ENCODE measurements around the gene TEAD4. TPM values are rescaled to one million over a fixed set of nuclear protein-coding genes. Genes with fewer than 3 reads are reported as not detected.
"Not testable (repeated sequence)": the region's sequence is repeated elsewhere in the genome, so short reads cannot be mapped to it uniquely, and the experiment has no call there.

The TEAD4 gene
- total RNA-seq, 1 experiment from 2014 or later = 127 TPM

GRCh38 chr12:3065300-3065699, 106.1 kb downstream of the TEAD4 start:
- Histone ChIP-seq H3K79me2 (ENCODE audit: insufficient read depth, low read length) (no peaks in the 10 kb centered on the region), H2BK20ac (ENCODE audit: low read depth, low read length, poor library complexity, severe bottlenecking) (no peak overlapping the region), H4K91ac (ENCODE audit: insufficient read length, low read depth, low read length) (no peak overlapping the region), H3K27me3 (ENCODE audit: insufficient read depth, low read length) (no peaks in the 10 kb centered on the region), H4K5ac (ENCODE audit: insufficient read length, low read depth, low read length) (no peak overlapping the region), H4K20me1 (ENCODE audit: control insufficient read depth, insufficient read depth, insufficient read length) (no peaks in the 10 kb centered on the region), H2AFZ (ENCODE audit: low read length) (no peak overlapping the region), H3K4me2 (ENCODE audit: insufficient read depth, insufficient read length, low read length) (no peak overlapping the region), H3K4ac (ENCODE audit: low read depth, low read length) (no peak overlapping the region), H2AK5ac (ENCODE audit: insufficient read length, low read length) (no peak overlapping the region), H3K18ac (ENCODE audit: insufficient read length, low read depth, low read length) (no peak overlapping the region), H3K23ac (ENCODE audit: insufficient read length, low read depth, low read length) (no peak overlapping the region), H3K4me1 (ENCODE audit: insufficient read depth, low read length) (no peaks in the 10 kb centered on the region; the same call in 1 of the 2 replicates), H2BK15ac (ENCODE audit: low read depth, low read length) (no peak overlapping the region), H3K14ac (ENCODE audit: insufficient read depth, low read length) (no peak overlapping the region), H3K56ac (ENCODE audit: insufficient read length, low read depth, low read length) (no peak overlapping the region), H3K9me3 (ENCODE audit: control insufficient read depth, low read depth, low read length) (no peaks in the 10 kb centered on the region), H2BK120ac (ENCODE audit: low read depth, low read length, poor library complexity, severe bottlenecking) (no peak overlapping the region), H3K23me2 (ENCODE audit: insufficient read length, low read depth, low read length, poor library complexity, severe bottlenecking) (no peaks in the 10 kb centered on the region), H3K79me1 (ENCODE audit: insufficient read depth, low read depth, low read length, poor library complexity, severe bottlenecking) (no peaks in the 10 kb centered on the region), H4K8ac (replicated peaks; ENCODE audit: insufficient read length, low read depth, low read length) (no peak overlapping the region), H3K9ac (ENCODE audit: extremely low read depth, insufficient read length, low read length) (no peak overlapping the region), H2BK12ac (ENCODE audit: insufficient read length, low read depth, low read length) (no peak overlapping the region), H3K27ac (ENCODE audit: insufficient read length, low read depth, low read length) (no peak overlapping the region), H2BK5ac (ENCODE audit: insufficient read length, low read length) (no peak overlapping the region), H3T11ph (ENCODE audit: low read length) (no peak overlapping the region)
- Mint-ChIP-seq H3K4me3 (no peak overlapping the region), H3K36me3 (ENCODE audit: insufficient read depth in 1 of 3, low read depth in 3 of 3) (peaks cover 4 to 10% (median 6%) of the 10 kb centered on the region in 3 experiments; a peak in 6 of 7 replicates), H3K27me3 (ENCODE audit: low read depth) (no peaks in the 10 kb centered on the region; the same call in 1 of the 2 replicates), H3K4me1 (peaks cover 24% of the 10 kb centered on the region in 2 experiments), H3K27ac (no peak overlapping the region), H3K9me3 (peaks cover 13 to 14% of the 10 kb centered on the region in 2 experiments)
- WGBS (ENCODE audit: extremely low coverage, insufficient read length, low lambda C conversion rate) = no CpG with 5 or more reads among the region's 2 CpGs
- no peak for TF ChIP-seq CTCF (conservative IDR thresholded peaks at IDR 0.05)
- DNase-seq = no peak

GRCh38 chr12:3065846-3066245, 106.6 kb downstream of the TEAD4 start:
- not testable (repeated sequence) for H2BK120ac ChIP-seq (ENCODE audit: low read depth, low read length, poor library complexity, severe bottlenecking); H3K18ac ChIP-seq (ENCODE audit: insufficient read length, low read depth, low read length); H3K79me1 ChIP-seq (ENCODE audit: insufficient read depth, low read depth, low read length, poor library complexity, severe bottlenecking); H3K9ac ChIP-seq (ENCODE audit: extremely low read depth, insufficient read length, low read length); H2AFZ ChIP-seq (ENCODE audit: low read length); H3K56ac ChIP-seq (ENCODE audit: insufficient read length, low read depth, low read length); H3K36me3 Mint-ChIP-seq (ENCODE audit: insufficient read depth in 1 of 3, low read depth in 3 of 3); H3K14ac ChIP-seq (ENCODE audit: insufficient read depth, low read length); H3K9me3 ChIP-seq (ENCODE audit: control insufficient read depth, low read depth, low read length); H3K4me3 Mint-ChIP-seq; H4K20me1 ChIP-seq (ENCODE audit: control insufficient read depth, insufficient read depth, insufficient read length); H3K23me2 ChIP-seq (ENCODE audit: insufficient read length, low read depth, low read length, poor library complexity, severe bottlenecking); H4K8ac ChIP-seq (replicated peaks; ENCODE audit: insufficient read length, low read depth, low read length); H2BK12ac ChIP-seq (ENCODE audit: insufficient read length, low read depth, low read length); H3K27ac ChIP-seq (ENCODE audit: insufficient read length, low read depth, low read length); H4K91ac ChIP-seq (ENCODE audit: insufficient read length, low read depth, low read length); H2BK15ac ChIP-seq (ENCODE audit: low read depth, low read length); H2BK5ac ChIP-seq (ENCODE audit: insufficient read length, low read length); H2BK20ac ChIP-seq (ENCODE audit: low read depth, low read length, poor library complexity, severe bottlenecking); DNase-seq; H3K27ac Mint-ChIP-seq; H3K79me2 ChIP-seq (ENCODE audit: insufficient read depth, low read length); H3K27me3 Mint-ChIP-seq (ENCODE audit: low read depth); H3K4ac ChIP-seq (ENCODE audit: low read depth, low read length); H4K5ac ChIP-seq (ENCODE audit: insufficient read length, low read depth, low read length); H2AK5ac ChIP-seq (ENCODE audit: insufficient read length, low read length); H3K4me1 ChIP-seq (ENCODE audit: insufficient read depth, low read length); H3K27me3 ChIP-seq (ENCODE audit: insufficient read depth, low read length); H3K23ac ChIP-seq (ENCODE audit: insufficient read length, low read depth, low read length); H3K4me2 ChIP-seq (ENCODE audit: insufficient read depth, insufficient read length, low read length); H3T11ph ChIP-seq (ENCODE audit: low read length)
- WGBS (ENCODE audit: extremely low coverage, insufficient read length, low lambda C conversion rate) = no CpG with 5 or more reads among the region's 3 CpGs
- H3K4me1 Mint-ChIP-seq = peaks cover 24% of the 10 kb centered on the region in 2 experiments
- peaks cover 13 to 14% of the 10 kb centered on the region in 2 experiments for H3K9me3 Mint-ChIP-seq
